ENCODE data around the gene INPP4B.

- TF ChIP-seq CTCF (IDR thresholded peaks at IDR 0.05) (no peak), EP300 (IDR thresholded peaks at IDR 0.05) (no peak)
Measured at GRCh38 chr4:142778900-142779299, 67.2 kb downstream of the INPP4B start.

All from ovary (tissue), 3 donors.